Ammon's horn (tissue), 1 donor: ENCODE data around the gene ADGRL3.

ENCODE experiments used
- DNase-seq: peaks from one replicate; pipeline ENCODE4 v3.0.0-alpha.2; 2016; ENCODE audit warnings: low spot score

ADGRL3 gene

DNA sequence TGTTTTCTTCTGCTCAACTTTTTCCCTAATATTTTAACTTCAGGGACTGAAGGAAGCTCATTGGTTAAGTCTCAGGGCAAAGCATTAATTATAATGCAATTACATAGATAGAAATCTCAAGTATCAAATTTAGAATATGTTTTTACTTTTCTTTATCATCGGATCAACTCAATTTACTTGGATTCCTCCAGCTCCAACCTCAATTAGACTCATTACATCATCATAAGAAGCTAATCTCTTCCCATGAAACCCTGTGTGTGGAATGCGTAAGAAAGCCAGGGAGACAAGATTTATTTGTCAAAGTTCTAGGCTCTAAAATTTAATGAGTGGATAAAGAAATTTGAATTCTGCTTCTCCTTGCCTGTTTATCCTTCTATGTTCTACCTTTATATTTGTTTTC is 918.4 kb downstream of the ADGRL3 start:
- DNase-seq = no peak

DNA sequence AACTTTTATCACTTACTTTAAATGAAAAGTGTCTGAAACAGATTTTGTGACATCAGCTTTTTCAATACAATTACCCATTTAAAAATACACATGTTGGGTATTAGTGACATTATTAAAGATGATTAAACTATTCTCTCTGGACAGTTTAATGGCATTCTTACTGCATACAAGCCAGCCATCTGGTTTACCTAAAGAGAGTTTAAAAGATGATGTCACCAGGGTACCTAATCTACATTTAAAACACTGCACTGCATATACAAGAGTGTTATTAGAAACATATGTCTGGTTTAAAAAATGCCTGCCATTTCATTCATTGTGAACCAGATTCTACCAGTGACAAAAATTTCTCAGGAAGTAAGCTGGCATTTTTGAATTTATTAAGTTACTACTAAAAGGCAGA is 919.1 kb downstream of the ADGRL3 start:
- no peak for DNase-seq

DNA sequence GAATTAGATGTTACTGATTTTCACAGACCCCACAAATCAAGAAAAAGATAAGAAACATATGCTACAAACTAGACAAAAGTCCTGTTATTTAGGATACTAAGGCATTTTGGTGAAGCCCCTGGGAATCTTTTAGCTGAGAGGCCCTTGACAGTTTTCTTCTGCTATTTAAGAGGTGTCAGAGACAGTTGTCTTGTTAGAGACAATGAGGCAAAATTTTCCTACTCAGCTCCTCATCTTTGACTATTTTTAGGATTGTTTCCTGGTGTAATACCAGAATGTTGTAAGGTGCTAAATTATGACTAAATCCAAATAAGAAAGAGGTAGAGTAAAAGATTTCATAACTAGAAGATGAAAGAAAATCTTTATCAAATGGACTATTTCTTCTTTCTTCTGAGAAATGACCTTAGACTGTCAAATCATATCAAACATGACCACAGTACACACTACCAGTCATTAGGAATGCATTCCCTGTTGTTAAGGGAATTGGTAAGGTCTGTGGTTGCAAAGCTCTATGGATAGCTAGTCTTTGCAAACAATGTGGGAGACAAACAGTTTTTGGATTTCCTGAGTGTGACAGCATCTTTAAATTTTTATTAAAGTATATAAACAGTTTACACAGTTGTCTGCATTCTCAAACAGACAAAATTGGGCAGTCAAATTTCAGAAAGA is 926.1 kb downstream of the ADGRL3 start:
- no peak for DNase-seq
